Hepatocyte (in vitro differentiated cells): ENCODE data around the gene CXCL8. TPM values are rescaled to one million over a fixed set of nuclear protein-coding genes. Genes with fewer than 3 reads are reported as not detected.

ENCODE experiments used
- DNase-seq: peaks from one replicate; pipeline ENCODE4 v3.0.0-alpha.2; 2016; ENCODE audit warnings: low spot score
- H2AFZ ChIP-seq: fragments of 200-600 bp; sonication (generic); 2 replicates; pipeline ENCODE4 v1.6.0; 2016; ENCODE audit warnings: antibody characterized with exemption, mild to moderate bottlenecking
- H3K27ac ChIP-seq: fragments of 200-600 bp; sonication (generic); 2 replicates; pipeline ENCODE4 v1.5.1; 2016; ENCODE audit warnings: mild to moderate bottlenecking
- H3K27me3 ChIP-seq: fragments of 200-600 bp; sonication (generic); 2 replicates; pipeline ENCODE4 v1.6.1; 2016
- H3K36me3 ChIP-seq: fragments of 200-600 bp; sonication (generic); replicated peaks from 2 replicates; pipeline ENCODE4 v1.5.1; 2016; ENCODE audit warnings: low read depth; ENCODE audit not compliant: insufficient read depth
- H3K4me1 ChIP-seq: fragments of 200-600 bp; sonication (generic); 2 replicates; pipeline ENCODE4 v1.5.1; 2016; ENCODE audit warnings: mild to moderate bottlenecking, moderate library complexity; ENCODE audit not compliant: insufficient read depth
- H3K4me2 ChIP-seq: fragments of 200-600 bp; sonication (generic); 2 replicates; pipeline ENCODE4 v1.6.0; 2016
- H3K4me3 ChIP-seq: fragments of 200-600 bp; sonication (generic); 2 replicates; pipeline ENCODE4 v1.5.1; 2016; ENCODE audit warnings: mild to moderate bottlenecking
- H3K79me2 ChIP-seq: fragments of 200-600 bp; sonication (generic); 2 replicates; pipeline ENCODE4 v1.6.0; 2017; ENCODE audit warnings: mild to moderate bottlenecking
- H3K9me2 ChIP-seq: fragments of 200-600 bp; sonication (generic); replicated peaks from 2 replicates; pipeline ENCODE4 v1.6.0; 2017; ENCODE audit warnings: mild to moderate bottlenecking; ENCODE audit not compliant: insufficient read depth
- H3K9me3 ChIP-seq: fragments of 200-600 bp; sonication (generic); 2 replicates; pipeline ENCODE4 v1.5.1; 2016; ENCODE audit warnings: low read depth, mild to moderate bottlenecking
- H4K20me1 ChIP-seq: fragments of 200-600 bp; sonication (generic); 2 replicates; pipeline ENCODE4 v1.6.0; 2016; ENCODE audit warnings: mild to moderate bottlenecking; ENCODE audit not compliant: insufficient read depth, poor library complexity, severe bottlenecking
- EZH2 ChIP-seq: fragments of 200-600 bp; sonication (generic); IDR thresholded peaks from 2 replicates; pipeline ENCODE4 v1.6.1; 2016; ENCODE audit warnings: antibody characterized with exemption, mild to moderate bottlenecking, borderline replicate concordance
- EZH2phosphoT487 ChIP-seq: fragments of 200-600 bp; sonication (generic); IDR thresholded peaks from one replicate; pipeline ENCODE4 v1.6.1; 2018; ENCODE audit warnings: antibody characterized with exemption, mild to moderate bottlenecking, low read depth, moderate library complexity; ENCODE audit not compliant: unreplicated experiment, severe bottlenecking
- WGBS: methylation state at CpG from one replicate; pipeline ENCODE4 v1.1.6; 2016; ENCODE audit warnings: low lambda C conversion rate; ENCODE audit errors: missing lambda C conversion rate; 5-methylcytosine and 5-hydroxymethylcytosine counted together
- polyA plus RNA-seq: library from polyadenylated mRNA; unstranded; fragments of >200 nt; fragmentation: Nextera tagmentation; extraction: Ambion mirVana; gene quantifications from 2 replicates; pipeline ENCODE4 v1.2.1, GENCODE V29; 2016
- total RNA-seq: library from RNA; depleted of rRNA; stranded (reverse); fragments of >200 nt; gene quantifications from 2 replicates; pipeline ENCODE4 v1.2.3, GENCODE V29; 2014
- TF ChIP-seq, protein P1 (sequence below): fragments of 200-600 bp; sonication (generic); IDR thresholded peaks from 2 replicates; pipeline ENCODE4 v1.5.1; 2016; ENCODE audit warnings: antibody characterized with exemption, mild to moderate bottlenecking; ENCODE audit not compliant: poor library complexity

The CXCL8 gene
- total and polyA plus RNA-seq, 2 experiments from 2014 or later: 21.6 to 43.9 TPM

- Histone ChIP-seq H4K20me1 (no peaks in the 10 kb centered on the region), H2AFZ (no peak overlapping the region), H3K36me3 (no peaks in the 10 kb centered on the region), H3K4me3 (no peak overlapping the region), H3K4me2 (no peak overlapping the region), H3K79me2 (no peaks in the 10 kb centered on the region), H3K9me3 (no peaks in the 10 kb centered on the region), H3K4me1 (no peaks in the 10 kb centered on the region), H3K27ac (no peak overlapping the region), H3K27me3 (no peaks in the 10 kb centered on the region), H3K9me2 (no peaks in the 10 kb centered on the region)
- 83% methylated on average over 4 of the region's 4 CpGs for WGBS
- TF ChIP-seq EZH2 (no peak), EZH2phosphoT487 (no peak)
- TF ChIP-seq, protein P1, sequence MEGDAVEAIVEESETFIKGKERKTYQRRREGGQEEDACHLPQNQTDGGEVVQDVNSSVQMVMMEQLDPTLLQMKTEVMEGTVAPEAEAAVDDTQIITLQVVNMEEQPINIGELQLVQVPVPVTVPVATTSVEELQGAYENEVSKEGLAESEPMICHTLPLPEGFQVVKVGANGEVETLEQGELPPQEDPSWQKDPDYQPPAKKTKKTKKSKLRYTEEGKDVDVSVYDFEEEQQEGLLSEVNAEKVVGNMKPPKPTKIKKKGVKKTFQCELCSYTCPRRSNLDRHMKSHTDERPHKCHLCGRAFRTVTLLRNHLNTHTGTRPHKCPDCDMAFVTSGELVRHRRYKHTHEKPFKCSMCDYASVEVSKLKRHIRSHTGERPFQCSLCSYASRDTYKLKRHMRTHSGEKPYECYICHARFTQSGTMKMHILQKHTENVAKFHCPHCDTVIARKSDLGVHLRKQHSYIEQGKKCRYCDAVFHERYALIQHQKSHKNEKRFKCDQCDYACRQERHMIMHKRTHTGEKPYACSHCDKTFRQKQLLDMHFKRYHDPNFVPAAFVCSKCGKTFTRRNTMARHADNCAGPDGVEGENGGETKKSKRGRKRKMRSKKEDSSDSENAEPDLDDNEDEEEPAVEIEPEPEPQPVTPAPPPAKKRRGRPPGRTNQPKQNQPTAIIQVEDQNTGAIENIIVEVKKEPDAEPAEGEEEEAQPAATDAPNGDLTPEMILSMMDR: no peak
- no peak for DNase-seq
These were observed 33.0 kb upstream of the CXCL8 start for GRCh38 chr4:73707269-73707875.

GRCh38 chr4:73707918-73708577, 32.3 kb upstream of the CXCL8 start:
- no peaks in the 10 kb centered on the region for H3K27me3 ChIP-seq
- no peak overlapping the region for H2AFZ ChIP-seq
- H3K36me3 ChIP-seq: no peaks in the 10 kb centered on the region
- TF ChIP-seq, protein P1: no peak
- TF ChIP-seq EZH2phosphoT487 (no peak), EZH2 (no peak)
- H3K4me1 ChIP-seq: no peaks in the 10 kb centered on the region
- H3K79me2 ChIP-seq: no peaks in the 10 kb centered on the region
- H3K4me2 ChIP-seq: peak overlapping the region; percentile 25
- H3K9me3 ChIP-seq: no peaks in the 10 kb centered on the region
- no peak overlapping the region for H3K27ac ChIP-seq
- H3K4me3 ChIP-seq: no peak overlapping the region
- H3K9me2 ChIP-seq: no peaks in the 10 kb centered on the region
- no peaks in the 10 kb centered on the region for H4K20me1 ChIP-seq
- peak; percentile 66 for DNase-seq
- WGBS: 41% methylated on average over 7 of the region's 7 CpGs

DNA sequence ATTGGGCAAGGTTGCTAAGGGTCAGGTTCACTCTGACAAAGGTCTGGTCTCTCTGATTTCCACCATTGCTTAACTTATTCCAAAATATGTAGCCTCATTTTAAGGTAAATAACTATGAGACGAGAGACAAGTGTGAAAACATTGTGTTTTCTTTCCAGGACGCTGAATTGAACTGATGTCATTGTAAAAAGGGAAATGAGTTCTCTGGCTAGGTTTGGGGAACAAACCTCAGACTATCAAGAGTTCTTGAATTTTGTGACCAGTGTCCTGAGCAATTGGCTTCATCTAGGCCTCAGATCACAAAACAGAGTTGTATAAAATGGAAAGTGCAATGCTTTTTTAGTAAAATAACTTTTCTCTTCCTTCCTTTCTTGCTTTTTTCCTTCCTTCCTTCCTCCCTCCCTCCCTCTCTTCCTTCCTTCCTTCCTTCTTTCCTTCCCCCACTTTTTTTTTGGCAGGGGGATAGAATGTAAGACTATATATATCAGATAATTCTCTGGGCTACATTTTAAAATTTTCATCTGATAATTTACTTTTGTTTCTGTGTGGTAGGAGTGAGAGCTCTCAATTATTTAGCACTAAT, 30.8 kb upstream of the CXCL8 start:
- Histone ChIP-seq H3K4me3 (no peak overlapping the region), H3K27ac (no peak overlapping the region), H3K27me3 (no peaks in the 10 kb centered on the region), H2AFZ (no peak overlapping the region), H4K20me1 (no peaks in the 10 kb centered on the region), H3K9me2 (no peaks in the 10 kb centered on the region), H3K36me3 (no peaks in the 10 kb centered on the region), H3K4me2 (no peak overlapping the region), H3K4me1 (no peaks in the 10 kb centered on the region), H3K79me2 (no peaks in the 10 kb centered on the region), H3K9me3 (no peaks in the 10 kb centered on the region)
- TF ChIP-seq EZH2: no peak
- no peak for TF ChIP-seq EZH2phosphoT487
- TF ChIP-seq, protein P1: no peak
- DNase-seq: no peak
- 93% methylated on average over 2 of the region's 2 CpGs for WGBS
